ENCODE results near the gene AVEN.

GRCh38 chr15:34039790-34040113 lies 748 bp upstream of the AVEN start:
- TF ChIP-seq CTCF (IDR thresholded peaks at IDR 0.05): no peak
- TF ChIP-seq POLR2A (IDR thresholded peaks at IDR 0.05): no peak

All from uterus (tissue), 2 donors.